WTC11 (cell line): Measurements from ENCODE around the gene NFILZ.
"Not testable (repeated sequence)": the region's sequence is repeated elsewhere in the genome, so short reads cannot be mapped to it uniquely, and the experiment has no call there.

Source experiments
- ATF2 ChIP-seq: sonication (generic); formaldehyde crosslinking; IDR thresholded peaks from 2 replicates; pipeline ENCODE4 v1.8.1; 2022; ENCODE audit warnings: low read depth, missing genetic modification reagents, borderline replicate concordance
- CTCF ChIP-seq: fragments of 200-600 bp; IDR thresholded peaks from 2 replicates; pipeline ENCODE4 v1.8.0; 2022; ENCODE audit warnings: antibody characterized with exemption
- FOXK1 ChIP-seq: sonication (generic); formaldehyde crosslinking; IDR thresholded peaks from 2 replicates; pipeline ENCODE4 v1.8.0; 2022; ENCODE audit warnings: mild to moderate bottlenecking, moderate library complexity, missing genetic modification reagents
- HMGA2 ChIP-seq: fragments of 250-450 bp; sonication (Bioruptor Pico); IDR thresholded peaks from 2 replicates; pipeline ENCODE4 v1.4.0; 2021; ENCODE audit warnings: mild to moderate bottlenecking, moderate library complexity
- MAX ChIP-seq: sonication (generic); formaldehyde crosslinking; IDR thresholded peaks from 2 replicates; pipeline ENCODE4 v1.8.0; 2022; ENCODE audit warnings: mild to moderate bottlenecking, missing genetic modification reagents
- TP53 ChIP-seq: sonication (generic); formaldehyde crosslinking; IDR thresholded peaks from 2 replicates; pipeline ENCODE4 v1.8.1; 2023; ENCODE audit warnings: mild to moderate bottlenecking, missing genetic modification reagents
- USF2 ChIP-seq: sonication (generic); formaldehyde crosslinking; IDR thresholded peaks from 2 replicates; pipeline ENCODE4 v1.8.1; 2023; ENCODE audit warnings: mild to moderate bottlenecking, missing genetic modification reagents, moderate library complexity
- TF ChIP-seq, protein P1 (sequence below): sonication (generic); formaldehyde crosslinking; IDR thresholded peaks from 2 replicates; pipeline ENCODE4 v1.8.1; 2023; ENCODE audit warnings: mild to moderate bottlenecking, moderate library complexity, missing genetic modification reagents

DNA sequence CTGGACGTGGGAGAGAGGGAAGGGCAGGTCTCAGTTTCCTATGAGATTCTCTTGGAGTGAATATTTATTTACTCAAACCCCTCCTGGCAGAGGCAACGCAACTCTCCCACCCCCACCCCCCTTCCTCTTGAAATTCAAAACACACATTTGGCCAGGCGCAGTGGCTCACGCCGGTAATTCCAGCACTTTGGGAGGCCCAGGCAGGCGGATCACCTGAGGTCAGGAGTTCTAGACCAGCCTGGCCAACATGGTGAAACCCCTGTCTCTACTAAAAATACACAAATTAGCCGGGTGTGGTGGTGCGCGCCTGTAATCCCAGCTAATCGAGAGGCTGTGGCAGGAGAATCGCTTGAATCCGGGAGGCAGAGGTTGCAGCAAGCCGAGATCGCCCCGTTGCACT, 13.1 kb upstream of the NFILZ start:
- not testable (repeated sequence) for TF ChIP-seq FOXK1; HMGA2 (CRISPR knock-in tag); ATF2; CTCF; USF2 (CRISPR knock-in tag); MAX (CRISPR knock-in tag); TP53 (CRISPR knock-in tag)
- TF ChIP-seq, protein P1, sequence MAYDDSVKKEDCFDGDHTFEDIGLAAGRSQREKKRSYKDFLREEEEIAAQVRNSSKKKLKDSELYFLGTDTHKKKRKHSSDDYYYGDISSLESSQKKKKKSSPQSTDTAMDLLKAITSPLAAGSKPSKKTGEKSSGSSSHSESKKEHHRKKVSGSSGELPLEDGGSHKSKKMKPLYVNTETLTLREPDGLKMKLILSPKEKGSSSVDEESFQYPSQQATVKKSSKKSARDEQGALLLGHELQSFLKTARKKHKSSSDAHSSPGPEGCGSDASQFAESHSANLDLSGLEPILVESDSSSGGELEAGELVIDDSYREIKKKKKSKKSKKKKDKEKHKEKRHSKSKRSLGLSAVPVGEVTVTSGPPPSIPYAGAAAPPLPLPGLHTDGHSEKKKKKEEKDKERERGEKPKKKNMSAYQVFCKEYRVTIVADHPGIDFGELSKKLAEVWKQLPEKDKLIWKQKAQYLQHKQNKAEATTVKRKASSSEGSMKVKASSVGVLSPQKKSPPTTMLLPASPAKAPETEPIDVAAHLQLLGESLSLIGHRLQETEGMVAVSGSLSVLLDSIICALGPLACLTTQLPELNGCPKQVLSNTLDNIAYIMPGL (CRISPR knock-in tag) = not testable (repeated sequence)
